NCI-H2029 treated with DMSO at 0.1 percent for 48 hours (cell line): ENCODE measurements around the gene TEX2.
"Not testable (repeated sequence)": the region's sequence is repeated elsewhere in the genome, so short reads cannot be mapped to it uniquely, and the experiment has no call there.

Source experiments
- DNase-seq: peaks from one replicate; lab custom pipeline; 2025; lab: John Stamatoyannopoulos, UW

Gene TEX2

GRCh38 chr17:64236827-64237403 lies 26.1 kb downstream of the TEX2 start:
- no peak for DNase-seq

- DNase-seq = no peak
Observed at GRCh38 chr17:64234961-64235360, 28.1 kb downstream of the TEX2 start.

- no peak for DNase-seq
Observed at GRCh38 chr17:64232466-64233262, 30.4 kb downstream of the TEX2 start.

- no peak for DNase-seq
Observed at GRCh38 chr17:64231567-64232141, 31.4 kb downstream of the TEX2 start.

GRCh38 chr17:64230791-64231408 lies 32.2 kb downstream of the TEX2 start:
- DNase-seq = no peak

GRCh38 chr17:64229815-64230728 lies 33.0 kb downstream of the TEX2 start:
- no peak for DNase-seq

GRCh38 chr17:64226132-64226531 lies 36.9 kb downstream of the TEX2 start:
- no peak for DNase-seq

- no peak for DNase-seq
Observed at GRCh38 chr17:64225410-64225809, 37.6 kb downstream of the TEX2 start.

GRCh38 chr17:64223931-64224629 lies 39.0 kb downstream of the TEX2 start:
- no peak for DNase-seq

GRCh38 chr17:64223283-64223682 lies 39.8 kb downstream of the TEX2 start:
- DNase-seq = no peak

GRCh38 chr17:64221679-64222078 lies 41.4 kb downstream of the TEX2 start:
- no peak for DNase-seq

GRCh38 chr17:64220604-64221003 lies 42.5 kb downstream of the TEX2 start:
- not testable (repeated sequence) for DNase-seq

- no peak for DNase-seq
Observed at GRCh38 chr17:64219571-64219970, 43.5 kb downstream of the TEX2 start.

GRCh38 chr17:64218066-64218465 lies 45.0 kb downstream of the TEX2 start:
- no peak for DNase-seq

GRCh38 chr17:64217249-64217691 lies 45.8 kb downstream of the TEX2 start:
- DNase-seq = no peak

- no peak for DNase-seq
Observed at GRCh38 chr17:64216338-64217248, 46.5 kb downstream of the TEX2 start.

GRCh38 chr17:64216000-64216337 lies 47.1 kb downstream of the TEX2 start:
- no peak for DNase-seq

GRCh38 chr17:64214950-64215349 lies 48.1 kb downstream of the TEX2 start:
- no peak for DNase-seq

- DNase-seq = no peak
Observed at GRCh38 chr17:64213995-64214811, 48.9 kb downstream of the TEX2 start.
